Measurements from ENCODE around the gene ACACA.
A peak's percentile ranks its signal among the peaks of the same experiment; 100 is the strongest.

Gene ACACA

GRCh38 chr17:37064206-37064605, 342.4 kb downstream of the ACACA start:
- DNase-seq: no peak

GRCh38 chr17:37062021-37062420, 344.6 kb downstream of the ACACA start:
- no peak for DNase-seq

GRCh38 chr17:37060928-37061327, 345.7 kb downstream of the ACACA start:
- no peak for DNase-seq

- no peak for DNase-seq
Measured at GRCh38 chr17:37060094-37060493, 346.5 kb downstream of the ACACA start.

- DNase-seq: no peak
Measured at GRCh38 chr17:37059493-37059892, 347.1 kb downstream of the ACACA start.

- DNase-seq: no peak
Measured at GRCh38 chr17:37056622-37057021, 350.0 kb downstream of the ACACA start.

GRCh38 chr17:37054894-37055293, 351.7 kb downstream of the ACACA start:
- no peak for DNase-seq

GRCh38 chr17:37052450-37052849, 354.2 kb downstream of the ACACA start:
- DNase-seq: no peak

- DNase-seq: no peak
Measured at GRCh38 chr17:37051833-37052232, 354.8 kb downstream of the ACACA start.

GRCh38 chr17:37051381-37051780, 355.3 kb downstream of the ACACA start:
- no peak for DNase-seq

- no peak for DNase-seq
Measured at GRCh38 chr17:37050920-37051319, 355.7 kb downstream of the ACACA start.

GRCh38 chr17:37048811-37049210, 357.8 kb downstream of the ACACA start:
- no peak for DNase-seq

GRCh38 chr17:37047631-37048104, 359.0 kb downstream of the ACACA start:
- DNase-seq: peak; percentile 31 to 61

GRCh38 chr17:37045351-37045922, 361.2 kb downstream of the ACACA start:
- no peak for DNase-seq

GRCh38 chr17:37043201-37043600, 363.4 kb downstream of the ACACA start:
- no peak for DNase-seq

GRCh38 chr17:37041932-37042331, 364.7 kb downstream of the ACACA start:
- no peak for DNase-seq

GRCh38 chr17:37039269-37039668, 367.4 kb downstream of the ACACA start:
- no peak for DNase-seq

GRCh38 chr17:37037590-37038155, 369.0 kb downstream of the ACACA start:
- DNase-seq: no peak
